Activated CD4-positive, alpha-beta T cell treated with anti-CD3 and anti-CD28 coated beads for 36 hours (primary cell): ENCODE data around the gene LTBP1. TPM values are rescaled to one million over a fixed set of nuclear protein-coding genes. Genes with fewer than 3 reads are reported as not detected.

ENCODE experiments used
- ATAC-seq: fragments of 200-7000 bp; cut with Tn5 transposase; one replicate; pipeline ENCODE4 v1.10.0; 2021; ENCODE audit warnings: mild to moderate bottlenecking, moderate library complexity
- CTCF ChIA-PET: fragments of 350-600 bp; sonication (Branson Sonifier 250); formaldehyde crosslinking; loops from one replicate; lab custom pipeline; 2021; ENCODE audit warnings: antibody characterized with exemption; lab: Charles Lee
- POLR2A ChIA-PET: fragments of 350-600 bp; sonication (Branson Sonifier 250); formaldehyde crosslinking; loops from one replicate; lab custom pipeline; 2021; ENCODE audit warnings: antibody characterized with exemption, inconsistent platforms; lab: Charles Lee
- DNase-seq: peaks from one replicate; pipeline ENCODE4 v3.0.0-alpha.2; 2020
- H3K27ac Mint-ChIP-seq: one replicate; pipeline ENCODE4 v1.8.0; 2021; ENCODE audit warnings: mixed read lengths
- H3K27me3 Mint-ChIP-seq: one replicate; pipeline ENCODE4 v1.8.0; 2021; ENCODE audit warnings: mixed read lengths
- H3K36me3 Mint-ChIP-seq: one replicate; pipeline ENCODE4 v1.8.0; 2021; ENCODE audit warnings: low read depth, mixed read lengths
- H3K4me1 Mint-ChIP-seq: one replicate; pipeline ENCODE4 v1.8.0; 2021; ENCODE audit warnings: mixed read lengths
- H3K4me3 Mint-ChIP-seq: one replicate; pipeline ENCODE4 v1.8.0; 2021; ENCODE audit warnings: mild to moderate bottlenecking, moderate library complexity, mixed read lengths
- H3K9me3 Mint-ChIP-seq: one replicate; pipeline ENCODE4 v1.8.0; 2021; ENCODE audit warnings: low read depth, mixed read lengths
- intact Hi-C, 2 experiments: fragments of 100-400 bp; cut with DNase I in 1 of 2; cut with micrococcal nuclease in 1 of 2; formaldehyde crosslinking; loops; one replicate each; pipeline versions ENCODE4 v1.14.2 to v1.15.1; 2022 to 2024; cut with DNase I, micrococcal nuclease
- total RNA-seq, 2 experiments: library from RNA; stranded (reverse); gene quantifications; one replicate each; pipeline ENCODE4 v1.2.3, GENCODE V29; 2021

Gene LTBP1
- under 1 TPM; 0.14 to 0.26 TPM for total RNA-seq

GRCh38 chr2:32946314-32947075, at the start of gene LTBP1:
Gene LTBP1 (plus strand): TSS chr2:32946953. CDS start chr2:32947325, 372 bp downstream.
- CTCF ChIA-PET, result no interaction called here

GRCh38 chr2:32900246-32900973, 46.3 kb upstream of the LTBP1 start:
- ChIA-PET POLR2A (no interaction called here), CTCF (no interaction called here)
- no peak overlapping the region for H3K4me3 Mint-ChIP-seq
- DNase-seq, result no peak
- peaks cover 16% of the 10 kb centered on the region for H3K27me3 Mint-ChIP-seq
- no peaks in the 10 kb centered on the region for H3K36me3 Mint-ChIP-seq
- H3K9me3 Mint-ChIP-seq, result no peaks in the 10 kb centered on the region
- no peak overlapping the region for H3K27ac Mint-ChIP-seq
- intact Hi-C loops, result no loop called here
- no peak for ATAC-seq
- no peaks in the 10 kb centered on the region for H3K4me1 Mint-ChIP-seq

More at GRCh38 chr2:32946314-32947075, at the start of gene LTBP1:
- intact Hi-C loops, result loop anchor here in 1 of 2 experiments (2.0 to 5.0 kb wide), 6 partner anchors 169 to 651 kb away; partner anchors contain the start of genes BIRC6, FAM98A and TTC27
- ATAC-seq, result peak; percentile 81
- Mint-ChIP-seq H3K27ac (no peak within 1 kb of the TSS), H3K4me3 (peak within 1 kb of the TSS; percentile 67), H3K9me3 (no peaks in the 10 kb centered on the region), H3K4me1 (no peaks in the 10 kb centered on the region), H3K27me3 (peaks cover 23% of the 10 kb centered on the region), H3K36me3 (no peaks in the 10 kb centered on the region)
- POLR2A ChIA-PET, result no interaction called here
- peak; percentile 78 for DNase-seq

- Mint-ChIP-seq H3K4me1 (no peaks in the 10 kb centered on the region), H3K9me3 (no peaks in the 10 kb centered on the region), H3K4me3 (no peak overlapping the region), H3K36me3 (no peaks in the 10 kb centered on the region), H3K27me3 (peaks cover 16% of the 10 kb centered on the region), H3K27ac (no peak overlapping the region)
- ChIA-PET CTCF (no interaction called here), POLR2A (no interaction called here)
- DNase-seq, result no peak
- intact Hi-C loops, result no loop called here
- no peak for ATAC-seq
Observed at GRCh38 chr2:32901313-32901712, 45.4 kb upstream of the LTBP1 start.

GRCh38 chr2:32902174-32902573, 44.6 kb upstream of the LTBP1 start:
- ChIA-PET POLR2A (interaction anchor here (0.6 kb wide), 1 partner anchor 587 kb away, joined by 3 read pairs; no protein-coding TSS in a partner anchor), CTCF (no interaction called here)
- Mint-ChIP-seq H3K27ac (no peak overlapping the region), H3K36me3 (no peaks in the 10 kb centered on the region), H3K4me1 (no peaks in the 10 kb centered on the region), H3K4me3 (no peak overlapping the region), H3K27me3 (peaks cover 16% of the 10 kb centered on the region), H3K9me3 (no peaks in the 10 kb centered on the region)
- intact Hi-C loops, result no loop called here
- DNase-seq (no peak), ATAC-seq (no peak)

- Mint-ChIP-seq H3K4me3 (no peak overlapping the region), H3K27ac (no peak overlapping the region), H3K9me3 (no peaks in the 10 kb centered on the region), H3K4me1 (no peaks in the 10 kb centered on the region), H3K36me3 (no peaks in the 10 kb centered on the region), H3K27me3 (peaks cover 14% of the 10 kb centered on the region)
- intact Hi-C loops, result no loop called here
- CTCF ChIA-PET, result no interaction called here
- POLR2A ChIA-PET, result no interaction called here
- ATAC-seq (no peak), DNase-seq (no peak)
Observed at GRCh38 chr2:32902986-32903385, 43.8 kb upstream of the LTBP1 start.

- POLR2A ChIA-PET, result interaction anchor here (0.6 kb wide), 1 partner anchor 118 kb away, joined by 3 read pairs; no protein-coding TSS in a partner anchor
- CTCF ChIA-PET, result interaction anchor here (0.8 kb wide), 1 partner anchor 118 kb away, joined by 3 read pairs; no protein-coding TSS in a partner anchor
Observed at GRCh38 chr2:32904074-32904473, 42.7 kb upstream of the LTBP1 start.

GRCh38 chr2:32904751-32905150, 42.0 kb upstream of the LTBP1 start:
- DNase-seq (no peak), ATAC-seq (no peak)
- Mint-ChIP-seq H3K27me3 (peaks cover 9% of the 10 kb centered on the region), H3K9me3 (no peaks in the 10 kb centered on the region), H3K36me3 (no peaks in the 10 kb centered on the region), H3K27ac (no peak overlapping the region), H3K4me3 (no peak overlapping the region), H3K4me1 (no peaks in the 10 kb centered on the region)
- intact Hi-C loops, result no loop called here
- ChIA-PET CTCF (interaction anchor here (0.8 kb wide), 1 partner anchor 117 kb away, joined by 3 read pairs; no protein-coding TSS in a partner anchor), POLR2A (interaction anchor here (0.6 kb wide), 1 partner anchor 117 kb away, joined by 3 read pairs; no protein-coding TSS in a partner anchor)

More at GRCh38 chr2:32904074-32904473, 42.7 kb upstream of the LTBP1 start:
- intact Hi-C loops, result no loop called here
- Mint-ChIP-seq H3K36me3 (no peaks in the 10 kb centered on the region), H3K4me1 (no peaks in the 10 kb centered on the region), H3K4me3 (no peak overlapping the region), H3K27ac (no peak overlapping the region), H3K27me3 (peaks cover 10% of the 10 kb centered on the region), H3K9me3 (no peaks in the 10 kb centered on the region)
- DNase-seq (no peak), ATAC-seq (no peak)

GRCh38 chr2:32905270-32905669, 41.5 kb upstream of the LTBP1 start:
- Mint-ChIP-seq H3K36me3 (no peaks in the 10 kb centered on the region), H3K27me3 (peaks cover 9% of the 10 kb centered on the region), H3K4me3 (no peak overlapping the region), H3K4me1 (no peaks in the 10 kb centered on the region), H3K9me3 (no peaks in the 10 kb centered on the region), H3K27ac (no peak overlapping the region)
- ATAC-seq (no peak), DNase-seq (no peak)
- intact Hi-C loops, result no loop called here
- ChIA-PET POLR2A (no interaction called here), CTCF (no interaction called here)

- ATAC-seq, result no peak
- POLR2A ChIA-PET, result no interaction called here
- no peak overlapping the region for H3K4me3 Mint-ChIP-seq
- H3K4me1 Mint-ChIP-seq, result no peaks in the 10 kb centered on the region
- no peaks in the 10 kb centered on the region for H3K36me3 Mint-ChIP-seq
- intact Hi-C loops, result no loop called here
- CTCF ChIA-PET, result no interaction called here
- H3K9me3 Mint-ChIP-seq, result no peaks in the 10 kb centered on the region
- H3K27me3 Mint-ChIP-seq, result no peaks in the 10 kb centered on the region
- H3K27ac Mint-ChIP-seq, result no peak overlapping the region
- DNase-seq, result no peak
Observed at GRCh38 chr2:32910883-32911598, 35.7 kb upstream of the LTBP1 start.

- ChIA-PET POLR2A (no interaction called here), CTCF (no interaction called here)
- H3K4me1 Mint-ChIP-seq, result no peaks in the 10 kb centered on the region
- no peaks in the 10 kb centered on the region for H3K36me3 Mint-ChIP-seq
- no peak overlapping the region for H3K27ac Mint-ChIP-seq
- no peaks in the 10 kb centered on the region for H3K9me3 Mint-ChIP-seq
- peaks cover 4% of the 10 kb centered on the region for H3K27me3 Mint-ChIP-seq
- ATAC-seq (no peak), DNase-seq (no peak)
- intact Hi-C loops, result no loop called here
- H3K4me3 Mint-ChIP-seq, result no peak overlapping the region
Observed at GRCh38 chr2:32915694-32916093, 31.1 kb upstream of the LTBP1 start.

- ChIA-PET CTCF (no interaction called here), POLR2A (no interaction called here)
- ATAC-seq (no peak), DNase-seq (no peak)
- Mint-ChIP-seq H3K36me3 (no peaks in the 10 kb centered on the region), H3K27ac (no peak overlapping the region), H3K27me3 (peaks cover 11% of the 10 kb centered on the region), H3K4me3 (no peak overlapping the region), H3K4me1 (no peaks in the 10 kb centered on the region), H3K9me3 (no peaks in the 10 kb centered on the region)
- intact Hi-C loops, result no loop called here
Observed at GRCh38 chr2:32918774-32919173, 28.0 kb upstream of the LTBP1 start.
